DMS 273 (cell line): ENCODE results near the gene OR6S1.
A peak's percentile ranks its signal among the peaks of the same experiment; 100 is the strongest.
"Not testable (repeated sequence)": the region's sequence is repeated elsewhere in the genome, so short reads cannot be mapped to it uniquely, and the experiment has no call there.

Source experiments
- DNase-seq: peaks from one replicate; lab custom pipeline; 2025; ENCODE audit not compliant: unreplicated experiment; lab: John Stamatoyannopoulos, UW

OR6S1 gene

GRCh38 chr14:20671597-20672283 is 30.2 kb upstream of the OR6S1 start:
- DNase-seq, result no peak

- DNase-seq, result peak; percentile 33
Observed at GRCh38 chr14:20668969-20669368, 27.5 kb upstream of the OR6S1 start.

GRCh38 chr14:20667957-20668356 is 26.5 kb upstream of the OR6S1 start:
- DNase-seq, result no peak

- not testable (repeated sequence) for DNase-seq
Observed at GRCh38 chr14:20666400-20666961, 25.0 kb upstream of the OR6S1 start.

- peak; percentile 97 for DNase-seq
Observed at GRCh38 chr14:20662968-20663732, 21.7 kb upstream of the OR6S1 start.

GRCh38 chr14:20661197-20661596 is 19.7 kb upstream of the OR6S1 start:
- DNase-seq, result no peak

- peak; percentile 52 for DNase-seq
Observed at GRCh38 chr14:20659813-20660395, 18.4 kb upstream of the OR6S1 start.

- DNase-seq, result no peak
Observed at GRCh38 chr14:20659336-20659735, 17.8 kb upstream of the OR6S1 start.

GRCh38 chr14:20658246-20658645 is 16.8 kb upstream of the OR6S1 start:
- DNase-seq, result no peak

GRCh38 chr14:20657216-20658211 is 16.0 kb upstream of the OR6S1 start:
- peak; percentile 92 for DNase-seq

GRCh38 chr14:20656274-20656673 is 14.8 kb upstream of the OR6S1 start:
- DNase-seq, result no peak

- no peak for DNase-seq
Observed at GRCh38 chr14:20655851-20656250, 14.4 kb upstream of the OR6S1 start.

GRCh38 chr14:20652996-20653975 is 11.8 kb upstream of the OR6S1 start:
- peak; percentile 95 for DNase-seq

- DNase-seq, result no peak
Observed at GRCh38 chr14:20645481-20645880, 4.0 kb upstream of the OR6S1 start.

GRCh38 chr14:20644520-20644919 is 3.0 kb upstream of the OR6S1 start:
- no peak for DNase-seq

- DNase-seq, result not testable (repeated sequence)
Observed at GRCh38 chr14:20642755-20643154, 1.3 kb upstream of the OR6S1 start.

- no peak for DNase-seq
Observed at GRCh38 chr14:20642182-20642581, 691 bp upstream of the OR6S1 start.

- peak; percentile 96 for DNase-seq
Observed at GRCh38 chr14:20632831-20633691, 8.4 kb downstream of the OR6S1 start.
